A549 (cell line): ENCODE data around the gene MGMT.

Source experiments
- JUNB ChIP-seq: fragments of >200 bp; sonication (Bioruptor Twin); formaldehyde crosslinking; IDR thresholded peaks from 2 replicates; pipeline ENCODE4 v1.6.1; 2016
- MYC ChIP-seq: IDR thresholded peaks from 2 replicates; pipeline ENCODE4 v1.6.1; 2012; ENCODE audit warnings: mild to moderate bottlenecking, inconsistent platforms, low read length, improper control_type of control experiment, borderline replicate concordance
- POLR2A ChIP-seq: IDR thresholded peaks from 2 replicates; pipeline ENCODE4 v1.6.1; 2012; ENCODE audit warnings: mild to moderate bottlenecking, low read length
- TF ChIP-seq, protein P1 (sequence below): fragments of >200 bp; sonication (Bioruptor Twin); formaldehyde crosslinking; IDR thresholded peaks from 3 replicates; pipeline ENCODE4 v1.5.1; 2016

DNA sequence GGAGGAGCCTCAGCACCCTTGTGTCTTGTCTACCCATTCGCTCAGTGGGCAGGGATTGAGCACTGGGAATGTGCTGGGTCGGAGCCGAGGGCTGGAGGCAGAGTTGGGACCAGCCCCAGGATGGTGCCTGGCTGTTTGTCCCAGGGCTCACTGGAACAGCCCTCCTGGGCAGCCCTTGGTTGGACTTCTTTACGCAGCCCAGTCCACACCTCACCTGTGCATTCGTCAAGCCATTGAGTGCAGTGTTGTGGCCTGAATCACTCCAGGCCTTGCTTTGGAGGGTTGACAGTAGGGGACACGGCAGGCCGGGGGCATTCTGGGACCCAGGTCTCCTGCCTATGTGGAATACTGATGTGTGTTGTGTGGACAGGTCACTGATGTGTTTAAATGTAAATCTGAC lies 229.6 kb downstream of the MGMT start:
- no peak for TF ChIP-seq POLR2A
- no peak for TF ChIP-seq JUNB
- TF ChIP-seq, protein P1, sequence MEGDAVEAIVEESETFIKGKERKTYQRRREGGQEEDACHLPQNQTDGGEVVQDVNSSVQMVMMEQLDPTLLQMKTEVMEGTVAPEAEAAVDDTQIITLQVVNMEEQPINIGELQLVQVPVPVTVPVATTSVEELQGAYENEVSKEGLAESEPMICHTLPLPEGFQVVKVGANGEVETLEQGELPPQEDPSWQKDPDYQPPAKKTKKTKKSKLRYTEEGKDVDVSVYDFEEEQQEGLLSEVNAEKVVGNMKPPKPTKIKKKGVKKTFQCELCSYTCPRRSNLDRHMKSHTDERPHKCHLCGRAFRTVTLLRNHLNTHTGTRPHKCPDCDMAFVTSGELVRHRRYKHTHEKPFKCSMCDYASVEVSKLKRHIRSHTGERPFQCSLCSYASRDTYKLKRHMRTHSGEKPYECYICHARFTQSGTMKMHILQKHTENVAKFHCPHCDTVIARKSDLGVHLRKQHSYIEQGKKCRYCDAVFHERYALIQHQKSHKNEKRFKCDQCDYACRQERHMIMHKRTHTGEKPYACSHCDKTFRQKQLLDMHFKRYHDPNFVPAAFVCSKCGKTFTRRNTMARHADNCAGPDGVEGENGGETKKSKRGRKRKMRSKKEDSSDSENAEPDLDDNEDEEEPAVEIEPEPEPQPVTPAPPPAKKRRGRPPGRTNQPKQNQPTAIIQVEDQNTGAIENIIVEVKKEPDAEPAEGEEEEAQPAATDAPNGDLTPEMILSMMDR: no peak
- no peak for TF ChIP-seq MYC
